ENCODE results near the gene TIMM10B.

DNA sequence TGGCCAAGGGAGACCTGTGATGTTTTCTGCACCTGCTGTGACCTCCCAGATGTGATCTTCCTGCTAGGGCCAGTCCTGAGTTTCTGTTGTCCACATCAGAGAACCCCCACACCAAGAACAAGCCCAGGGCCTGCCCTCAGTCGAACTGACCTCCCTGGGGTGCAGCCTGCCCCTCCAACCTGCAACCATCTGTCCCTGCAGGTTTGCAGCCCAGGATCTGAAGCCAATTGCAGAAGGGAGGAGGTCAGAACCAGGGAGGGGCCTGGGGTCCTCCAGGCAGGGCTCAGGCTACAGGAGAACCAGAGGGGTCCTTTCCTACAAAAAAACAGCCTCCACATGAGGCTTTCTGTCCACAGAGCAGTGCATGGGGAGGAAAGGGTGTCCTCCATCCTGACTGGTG, 8.4 kb upstream of the TIMM10B start:
- TF ChIP-seq SUZ12 (IDR thresholded peaks at IDR 0.05; ENCODE audit: extremely low read depth, insufficient read depth, insufficient read length) (no peak), ZNF274 (IDR thresholded peaks at IDR 0.05; ENCODE audit: low read depth, low read length) (no peak), YY1 (IDR thresholded peaks at IDR 0.05; ENCODE audit: insufficient read depth, insufficient read length) (no peak)

Data from NT2/D1 (cell line).